ENCODE measurements around the gene SLC39A13. TPM values are rescaled to one million over a fixed set of nuclear protein-coding genes. Genes with fewer than 3 reads are reported as not detected.

The SLC39A13 gene
- total RNA-seq, 2 experiments from 2014 or later = 10.0 to 10.5 TPM

DNA sequence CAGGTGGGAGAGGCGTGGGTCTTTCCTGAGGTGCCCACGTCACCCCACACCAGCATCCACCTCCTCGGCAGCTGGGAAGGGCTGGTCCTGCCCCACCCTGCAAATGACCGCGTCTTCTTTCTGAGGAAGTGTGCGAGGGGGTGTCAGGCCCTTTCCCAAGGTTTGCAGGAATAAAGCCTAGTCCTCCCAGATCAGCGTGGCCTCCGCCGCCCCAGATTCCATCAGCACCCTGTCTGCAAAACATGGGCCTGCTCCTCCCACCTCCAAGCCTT lies 14.4 kb upstream of the SLC39A13 start:
- ATAC-seq = no peak
- intact Hi-C loops (cut with micrococcal nuclease) = no loop called here
- CTCF ChIA-PET = interaction anchor here (1.2 to 9.3 kb wide), 4 partner anchors 13 to 20 kb away, joined by 3 to 91 read pairs (median 12); partner anchors contain the start of gene SLC39A13

DNA sequence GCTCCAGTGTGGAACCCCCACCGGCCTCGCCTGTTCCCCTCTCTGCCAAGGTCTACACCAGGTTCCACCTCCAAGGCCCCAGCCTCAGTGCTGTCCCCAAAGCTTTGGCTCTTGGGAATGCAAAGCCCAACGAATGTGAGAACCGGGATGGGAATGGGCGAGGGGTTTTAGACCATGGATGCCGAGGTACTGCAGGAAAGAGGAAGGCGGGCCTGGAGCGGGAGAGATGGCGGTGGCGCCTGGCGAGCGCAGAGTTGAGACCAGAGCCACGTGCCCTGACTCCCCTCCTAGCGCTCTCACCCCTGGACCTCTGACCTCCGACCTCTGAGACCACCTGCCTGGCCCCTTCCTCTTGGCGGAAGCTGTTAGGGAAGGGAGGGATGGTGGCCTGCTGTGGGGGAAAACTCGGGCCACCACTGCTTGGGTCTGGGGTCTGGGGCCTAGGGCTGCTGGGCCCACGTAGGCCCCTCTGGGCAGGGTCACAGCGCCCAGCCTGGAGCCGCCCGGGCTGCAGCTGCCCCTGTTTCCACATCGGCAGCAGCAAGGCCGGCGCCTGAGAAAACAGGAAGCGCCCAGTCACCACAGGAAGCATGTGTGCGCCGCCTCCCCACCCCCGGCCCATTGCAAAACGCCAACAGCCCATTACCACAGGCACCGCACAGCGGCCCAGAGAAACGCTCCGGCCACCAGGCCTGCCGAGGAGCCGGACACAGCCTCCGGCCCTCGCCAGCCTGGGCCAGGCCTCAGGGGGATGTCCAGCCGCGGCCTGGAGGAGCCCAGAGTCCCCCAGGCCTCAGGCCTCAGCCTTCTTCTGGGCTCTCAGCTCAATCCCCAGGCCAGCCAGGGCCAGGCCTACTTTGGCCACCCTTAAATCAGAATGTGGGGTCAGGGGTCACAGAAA lies 13.8 kb upstream of the SLC39A13 start:
- intact Hi-C loops (cut with micrococcal nuclease) = no loop called here
- Mint-ChIP-seq H3K27ac (peak overlapping the region; percentile 91), H3K4me1 (ENCODE audit: low read depth) (peaks cover 29% of the 10 kb centered on the region), H3K27me3 (no peaks in the 10 kb centered on the region), H3K9me3 (no peaks in the 10 kb centered on the region), H3K36me3 (ENCODE audit: low read depth) (no peaks in the 10 kb centered on the region), H3K4me3 (peak overlapping the region; percentile 33)
- ChIA-PET CTCF (interaction anchor here (1.2 to 9.3 kb wide), 4 partner anchors 13 to 21 kb away, joined by 3 to 91 read pairs (median 4); partner anchors contain the start of gene SLC39A13), POLR2A (interaction anchor here (1.0 to 5.7 kb wide), 5 partner anchors 9 to 179 kb away, joined by 4 to 28 read pairs (median 5); partner anchors contain the start of gene DDB2)
- ATAC-seq (peak; percentile 87), DNase-seq (peak; percentile 73)
- no peak for TF ChIP-seq CTCF (IDR thresholded peaks at IDR 0.05)

More for the DNA sequence above, 14.4 kb upstream of the SLC39A13 start:
- POLR2A ChIA-PET = interaction anchor here (1.0 to 5.7 kb wide), 5 partner anchors 10 to 179 kb away, joined by 4 to 28 read pairs (median 5); partner anchors contain the start of gene DDB2
- peak overlapping the region; percentile 91 for H3K27ac Mint-ChIP-seq
- no peaks in the 10 kb centered on the region for H3K9me3 Mint-ChIP-seq
- no peaks in the 10 kb centered on the region for H3K36me3 Mint-ChIP-seq (ENCODE audit: low read depth)
- peaks cover 32% of the 10 kb centered on the region for H3K4me1 Mint-ChIP-seq (ENCODE audit: low read depth)
- H3K27me3 Mint-ChIP-seq = no peaks in the 10 kb centered on the region
- no peak for DNase-seq
- H3K4me3 Mint-ChIP-seq = peak overlapping the region; percentile 20
- TF ChIP-seq CTCF (IDR thresholded peaks at IDR 0.05) = no peak

DNA sequence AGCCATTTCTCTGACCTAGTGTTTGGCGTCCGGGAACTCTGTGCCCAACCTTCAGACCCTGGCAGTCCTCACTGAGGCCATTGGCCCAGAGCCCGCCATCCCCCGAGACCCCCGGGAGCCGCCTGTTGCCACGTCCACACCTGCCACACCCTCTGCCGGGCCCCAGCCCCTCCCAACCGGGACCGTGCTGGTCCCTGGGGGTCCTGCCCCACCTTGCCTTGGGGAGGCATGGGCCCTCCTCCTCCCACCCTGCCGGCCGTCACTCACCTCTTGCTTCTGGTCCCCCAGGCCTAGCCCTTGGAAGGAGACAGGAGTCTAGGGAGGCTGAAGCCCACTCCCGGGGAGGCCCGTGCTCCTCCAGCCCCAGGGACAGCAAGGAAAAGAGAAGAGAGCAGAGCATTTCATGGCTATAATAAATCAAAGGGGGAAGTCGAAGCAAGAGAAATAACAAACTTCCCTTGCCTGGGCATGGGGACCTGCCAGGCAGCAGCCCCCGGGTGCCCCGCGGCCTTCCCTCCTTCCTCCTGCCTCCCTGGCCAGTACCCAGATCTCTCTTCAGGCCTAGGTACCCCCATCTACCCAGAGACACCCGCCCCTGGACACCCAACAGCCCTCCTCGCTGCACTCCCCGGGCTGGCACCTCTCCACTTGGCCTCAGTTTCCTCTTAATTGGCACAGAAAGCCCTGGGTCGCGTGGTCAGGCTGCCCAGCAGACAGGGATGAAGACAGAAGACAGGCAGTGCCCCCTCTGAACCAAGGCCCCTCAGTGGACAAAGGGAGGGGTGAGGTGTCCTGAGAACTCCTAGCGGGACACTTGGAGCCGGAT lies 13.0 kb upstream of the SLC39A13 start:
- H3K9me3 Mint-ChIP-seq = no peaks in the 10 kb centered on the region
- H3K27ac Mint-ChIP-seq = peak overlapping the region; percentile 91
- ChIA-PET POLR2A (interaction anchor here (5.7 kb wide), 1 partner anchor 8 kb away, joined by 28 read pairs; no protein-coding TSS in a partner anchor), CTCF (interaction anchor here (1.3 to 9.3 kb wide), 2 partner anchors 17 to 22 kb away, joined by 3 to 91 read pairs; no protein-coding TSS in a partner anchor)
- intact Hi-C loops (cut with micrococcal nuclease) = no loop called here
- peak overlapping the region; percentile 33 for H3K4me3 Mint-ChIP-seq
- no peak for ATAC-seq
- no peak for DNase-seq
- H3K27me3 Mint-ChIP-seq = no peaks in the 10 kb centered on the region
- no peaks in the 10 kb centered on the region for H3K36me3 Mint-ChIP-seq (ENCODE audit: low read depth)
- H3K4me1 Mint-ChIP-seq (ENCODE audit: low read depth) = peaks cover 26% of the 10 kb centered on the region
- TF ChIP-seq CTCF (IDR thresholded peaks at IDR 0.05) = no peak

GRCh38 chr11:47396049-47396320 lies 12.4 kb upstream of the SLC39A13 start:
- CTCF ChIA-PET = no interaction called here
- Mint-ChIP-seq H3K36me3 (ENCODE audit: low read depth) (no peaks in the 10 kb centered on the region), H3K27ac (peak overlapping the region; percentile 91), H3K9me3 (no peaks in the 10 kb centered on the region), H3K27me3 (no peaks in the 10 kb centered on the region), H3K4me1 (ENCODE audit: low read depth) (peaks cover 30% of the 10 kb centered on the region), H3K4me3 (no peak overlapping the region)
- POLR2A ChIA-PET = no interaction called here
- DNase-seq (no peak), ATAC-seq (no peak)
- TF ChIP-seq CTCF (IDR thresholded peaks at IDR 0.05) = no peak
- intact Hi-C loops (cut with micrococcal nuclease) = no loop called here

Data from activated CD8-positive, alpha-beta T cell treated with anti-CD3 and anti-CD28 coated beads for 36 hours (primary cell).